ENCODE results near the gene TEX53.

Gene TEX53

DNA sequence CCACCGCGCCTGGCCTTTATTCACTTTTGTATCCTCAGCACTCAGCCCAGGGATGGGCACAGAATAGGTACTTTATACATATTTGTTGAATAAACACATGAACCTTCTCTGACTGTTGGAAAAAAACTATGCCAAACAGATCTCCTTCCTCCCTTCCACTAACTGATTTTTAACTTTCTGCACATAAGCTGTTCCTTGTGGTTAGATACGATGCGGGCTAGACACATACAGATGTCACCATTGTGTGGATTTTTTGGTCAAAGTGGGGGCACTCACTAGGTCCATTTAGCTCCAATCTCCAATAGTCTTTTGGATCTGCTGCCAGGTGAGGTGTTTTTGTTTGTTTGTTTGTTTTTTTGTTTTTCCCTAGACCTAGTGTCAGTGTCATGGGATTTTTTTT is 19.3 kb upstream of the TEX53 start:
- no peak overlapping the region for H3K4me3 ChIP-seq (ENCODE audit: control insufficient read depth, low read depth, low read length)
- no peak for DNase-seq (ENCODE audit: low read depth)
- TF ChIP-seq, protein P1, sequence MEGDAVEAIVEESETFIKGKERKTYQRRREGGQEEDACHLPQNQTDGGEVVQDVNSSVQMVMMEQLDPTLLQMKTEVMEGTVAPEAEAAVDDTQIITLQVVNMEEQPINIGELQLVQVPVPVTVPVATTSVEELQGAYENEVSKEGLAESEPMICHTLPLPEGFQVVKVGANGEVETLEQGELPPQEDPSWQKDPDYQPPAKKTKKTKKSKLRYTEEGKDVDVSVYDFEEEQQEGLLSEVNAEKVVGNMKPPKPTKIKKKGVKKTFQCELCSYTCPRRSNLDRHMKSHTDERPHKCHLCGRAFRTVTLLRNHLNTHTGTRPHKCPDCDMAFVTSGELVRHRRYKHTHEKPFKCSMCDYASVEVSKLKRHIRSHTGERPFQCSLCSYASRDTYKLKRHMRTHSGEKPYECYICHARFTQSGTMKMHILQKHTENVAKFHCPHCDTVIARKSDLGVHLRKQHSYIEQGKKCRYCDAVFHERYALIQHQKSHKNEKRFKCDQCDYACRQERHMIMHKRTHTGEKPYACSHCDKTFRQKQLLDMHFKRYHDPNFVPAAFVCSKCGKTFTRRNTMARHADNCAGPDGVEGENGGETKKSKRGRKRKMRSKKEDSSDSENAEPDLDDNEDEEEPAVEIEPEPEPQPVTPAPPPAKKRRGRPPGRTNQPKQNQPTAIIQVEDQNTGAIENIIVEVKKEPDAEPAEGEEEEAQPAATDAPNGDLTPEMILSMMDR (conservative IDR thresholded peaks at IDR 0.05; ENCODE audit: control insufficient read depth, insufficient read depth, low read depth, low read length) = no peak

DNA sequence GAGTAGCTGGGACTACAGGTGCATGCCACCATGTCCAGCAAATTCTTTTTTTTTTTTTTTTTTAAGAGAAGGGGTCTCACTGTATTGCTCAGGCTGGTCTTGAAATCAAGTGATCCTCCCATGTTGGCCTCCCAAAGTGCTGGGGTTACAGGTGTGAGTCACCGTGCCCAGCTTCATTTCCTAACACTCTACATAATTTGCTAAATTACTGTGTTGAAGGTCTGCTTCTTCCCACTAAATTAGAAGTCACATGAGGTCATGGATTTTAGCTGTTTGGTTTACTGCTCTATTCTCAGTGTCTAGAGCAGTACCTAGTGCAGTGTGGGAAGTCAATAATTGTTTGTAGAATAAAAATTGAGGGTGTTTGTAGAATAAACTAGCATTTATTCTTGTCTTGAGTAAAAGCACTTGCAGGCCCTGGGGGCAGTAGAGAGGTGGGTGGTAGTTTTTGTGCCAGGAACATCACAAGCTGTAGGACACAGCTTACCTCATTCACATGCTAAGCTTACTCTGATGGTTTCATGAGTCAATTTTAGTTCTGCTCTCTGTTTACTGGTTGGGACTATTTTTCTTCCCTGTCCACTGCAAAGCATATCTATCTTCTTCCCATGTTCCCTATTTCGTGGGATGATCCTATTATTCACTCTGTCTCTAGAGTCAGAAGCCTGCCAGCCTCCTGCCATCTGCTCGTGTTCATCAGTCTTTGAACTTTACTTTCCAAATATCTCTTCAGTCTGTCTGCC is 17.4 kb upstream of the TEX53 start:
- TF ChIP-seq, protein P1 (conservative IDR thresholded peaks at IDR 0.05; ENCODE audit: control insufficient read depth, insufficient read depth, low read depth, low read length) = no peak
- DNase-seq (ENCODE audit: low read depth) = peak; percentile 55
- H3K4me3 ChIP-seq (ENCODE audit: control insufficient read depth, low read depth, low read length) = no peak overlapping the region

DNA sequence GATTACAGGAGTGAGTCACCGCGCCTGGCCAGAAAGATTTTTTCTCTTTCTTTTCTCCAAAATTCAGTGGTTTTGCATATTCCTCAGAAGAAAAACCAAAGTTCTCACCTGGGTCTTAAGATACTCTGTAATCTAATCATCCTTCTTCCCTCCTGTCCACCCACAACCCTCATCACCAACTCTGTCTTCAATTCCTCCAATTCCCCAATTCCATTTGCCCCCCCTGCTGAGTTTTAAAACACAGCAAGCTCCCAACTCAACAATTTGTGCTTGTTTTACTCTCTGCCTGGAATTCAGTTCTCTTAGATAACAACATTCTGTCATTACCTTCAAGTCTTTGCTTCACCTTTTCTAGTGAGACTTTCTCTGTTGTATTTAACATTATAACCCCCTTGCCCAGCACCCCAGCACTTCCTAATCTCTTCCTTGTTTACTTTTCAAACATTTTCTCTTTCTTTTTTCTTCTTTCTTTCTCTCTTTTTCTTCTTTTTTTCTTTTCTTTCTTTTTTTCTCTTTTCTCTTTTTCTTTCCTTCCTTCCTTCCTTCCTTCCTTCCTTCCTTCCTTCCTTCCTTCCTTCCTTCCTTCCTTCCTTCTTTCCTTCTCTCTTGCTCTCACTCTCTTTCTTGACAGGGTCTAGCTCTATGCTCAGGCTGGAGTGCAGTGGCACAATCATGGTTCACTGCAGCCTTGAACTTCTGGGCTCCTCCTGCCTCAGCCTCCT is 16.6 kb upstream of the TEX53 start:
- DNase-seq (ENCODE audit: low read depth) = no peak
- no peak overlapping the region for H3K4me3 ChIP-seq (ENCODE audit: control insufficient read depth, low read depth, low read length)
- TF ChIP-seq, protein P1 (conservative IDR thresholded peaks at IDR 0.05; ENCODE audit: control insufficient read depth, insufficient read depth, low read depth, low read length) = no peak

DNA sequence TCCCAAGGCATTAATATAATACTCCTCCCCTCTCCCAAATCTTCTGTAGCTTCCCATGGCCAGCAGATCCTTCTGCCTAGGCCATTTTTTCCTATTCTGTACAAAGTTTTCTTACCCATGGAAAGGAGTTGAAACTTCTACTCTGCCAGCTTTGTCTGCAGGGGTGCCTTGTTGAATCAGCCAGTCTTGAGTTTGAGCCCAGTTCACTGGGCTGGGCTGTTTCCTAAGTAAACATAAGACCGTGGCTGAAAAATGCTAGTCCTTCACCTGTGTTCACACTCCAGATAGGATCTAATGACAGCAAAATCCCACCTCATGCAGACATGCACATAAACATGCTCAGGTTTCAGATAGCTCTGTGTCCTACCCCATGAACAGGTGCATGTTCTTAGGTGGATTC is 14.0 kb upstream of the TEX53 start:
- no peak overlapping the region for H3K4me3 ChIP-seq (ENCODE audit: control insufficient read depth, low read depth, low read length)
- no peak for DNase-seq (ENCODE audit: low read depth)
- TF ChIP-seq, protein P1 (conservative IDR thresholded peaks at IDR 0.05; ENCODE audit: control insufficient read depth, insufficient read depth, low read depth, low read length) = no peak

DNA sequence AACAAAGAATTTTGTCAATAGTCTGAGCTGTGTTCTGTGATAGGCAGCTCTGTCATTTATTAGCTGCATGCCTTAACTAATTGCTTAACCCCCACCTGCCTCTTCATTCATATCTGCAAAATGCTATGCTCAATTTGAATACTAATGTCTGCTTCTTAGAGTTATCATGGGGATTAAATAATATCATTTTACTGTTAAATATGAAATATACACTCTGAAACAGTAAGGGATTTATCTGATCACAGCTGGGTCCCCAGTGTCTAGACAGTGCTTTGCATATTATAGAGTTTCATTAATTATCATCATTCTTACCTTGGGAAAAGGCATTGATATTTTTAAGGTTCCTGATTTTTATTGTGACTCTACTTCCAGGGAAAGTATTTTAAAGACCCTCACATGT is 12.4 kb upstream of the TEX53 start:
- H3K4me3 ChIP-seq (ENCODE audit: control insufficient read depth, low read depth, low read length) = no peak overlapping the region
- DNase-seq (ENCODE audit: low read depth) = no peak
- TF ChIP-seq, protein P1 (conservative IDR thresholded peaks at IDR 0.05; ENCODE audit: control insufficient read depth, insufficient read depth, low read depth, low read length) = no peak

DNA sequence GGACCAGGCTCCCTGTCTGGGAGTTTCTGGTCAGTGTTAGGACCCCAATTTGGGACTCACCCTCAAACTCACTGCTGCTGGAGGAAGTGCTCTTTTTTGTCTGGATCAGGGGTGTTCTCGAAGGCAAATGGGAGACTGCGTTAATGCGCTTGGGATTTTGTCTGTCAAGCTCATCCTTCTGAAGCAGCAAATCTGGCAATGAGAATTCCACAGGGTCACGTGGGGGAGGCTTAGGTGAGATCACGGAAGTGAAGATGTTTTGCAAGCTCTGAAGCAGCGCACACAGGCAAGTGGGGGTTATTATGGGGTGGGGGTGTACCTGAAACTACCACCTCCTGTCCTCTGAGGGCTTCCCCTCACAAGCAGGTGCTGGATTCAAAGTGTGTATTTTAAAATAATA is 10.5 kb upstream of the TEX53 start:
- TF ChIP-seq, protein P1 (conservative IDR thresholded peaks at IDR 0.05; ENCODE audit: control insufficient read depth, insufficient read depth, low read depth, low read length) = no peak
- DNase-seq (ENCODE audit: low read depth) = no peak
- H3K4me3 ChIP-seq (ENCODE audit: control insufficient read depth, low read depth, low read length) = no peak overlapping the region
